AG10803 (cell line): Measurements from ENCODE around the gene CCDC88C.

Source experiments
- DNase-seq: peaks from one replicate; pipeline ENCODE4 v3.0.0; 2010; ENCODE audit warnings: low read depth
- H3K4me3 ChIP-seq: 2 replicates; pipeline ENCODE4 v1.5.1; 2011; ENCODE audit warnings: mild to moderate bottlenecking, low read length, control low read depth
- CTCF ChIP-seq: conservative IDR thresholded peaks from 2 replicates; pipeline ENCODE4 v1.5.1; 2011; ENCODE audit warnings: mild to moderate bottlenecking, low read length, control low read depth, inconsistent platforms

Gene CCDC88C

GRCh38 chr14:91424813-91425530 is 7.4 kb upstream of the CCDC88C start:
- TF ChIP-seq CTCF, result no peak
- no peak for DNase-seq
- no peak overlapping the region for H3K4me3 ChIP-seq

DNA sequence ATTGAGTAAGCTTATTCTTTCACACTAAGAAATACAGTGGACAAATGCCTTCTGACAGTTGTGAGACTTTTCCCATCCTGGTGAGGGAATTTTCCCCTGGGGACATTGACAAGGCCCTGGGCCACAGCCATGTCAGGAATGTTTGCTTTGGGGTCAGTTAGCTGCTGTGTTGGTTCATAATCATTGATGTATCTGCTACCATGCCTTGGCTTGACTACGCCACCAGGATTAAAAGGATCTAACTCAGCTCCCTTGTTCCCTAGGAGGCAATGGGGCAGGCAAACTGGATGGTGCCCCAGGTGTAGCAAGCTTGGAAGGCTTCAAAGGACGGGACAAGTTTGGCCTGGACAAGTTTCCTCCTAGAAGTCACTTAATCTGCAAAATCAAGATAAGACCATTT is 3.1 kb upstream of the CCDC88C start:
- no peak overlapping the region for H3K4me3 ChIP-seq
- no peak for TF ChIP-seq CTCF
- no peak for DNase-seq

DNA sequence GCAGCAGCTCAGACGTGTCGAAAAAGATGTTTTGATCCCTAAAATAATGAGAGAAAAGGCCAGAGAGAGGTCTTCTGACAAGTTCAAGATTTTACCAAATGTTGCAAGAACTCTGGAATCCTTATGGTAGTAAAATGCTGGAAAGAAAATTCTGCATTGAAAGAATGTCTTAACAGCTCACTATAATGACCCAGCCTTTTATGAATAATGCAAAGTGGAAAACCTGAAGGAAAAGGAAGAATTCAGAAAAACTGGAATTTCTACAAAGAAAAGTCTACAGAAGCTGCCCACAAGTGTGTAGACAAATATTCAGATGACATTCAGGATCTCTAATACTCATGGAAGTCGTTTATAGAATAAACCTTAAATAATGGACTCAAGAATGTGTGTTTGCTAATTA is 1.8 kb upstream of the CCDC88C start:
- H3K4me3 ChIP-seq, result no peak overlapping the region
- no peak for DNase-seq
- TF ChIP-seq CTCF, result no peak

DNA sequence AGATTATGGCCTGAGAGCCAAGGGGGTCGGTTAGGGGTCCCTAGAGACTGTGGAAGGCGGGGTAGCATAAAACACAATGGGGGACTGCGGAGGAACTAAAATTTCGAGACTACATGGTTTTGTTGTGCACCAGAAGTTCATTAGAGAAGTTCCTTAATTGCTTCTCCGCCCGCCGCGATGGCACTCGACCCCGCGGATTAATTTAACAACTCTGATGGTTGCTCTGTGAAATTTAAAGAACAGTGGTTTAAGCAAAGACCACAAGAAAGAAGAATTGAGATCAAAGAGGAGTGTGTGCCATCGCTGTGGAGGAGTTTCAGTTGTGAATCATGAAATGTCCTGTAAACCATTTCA is 1.4 kb upstream of the CCDC88C start:
- no peak overlapping the region; the same call in 1 of the 2 replicates for H3K4me3 ChIP-seq
- no peak for DNase-seq
- TF ChIP-seq CTCF, result no peak

DNA sequence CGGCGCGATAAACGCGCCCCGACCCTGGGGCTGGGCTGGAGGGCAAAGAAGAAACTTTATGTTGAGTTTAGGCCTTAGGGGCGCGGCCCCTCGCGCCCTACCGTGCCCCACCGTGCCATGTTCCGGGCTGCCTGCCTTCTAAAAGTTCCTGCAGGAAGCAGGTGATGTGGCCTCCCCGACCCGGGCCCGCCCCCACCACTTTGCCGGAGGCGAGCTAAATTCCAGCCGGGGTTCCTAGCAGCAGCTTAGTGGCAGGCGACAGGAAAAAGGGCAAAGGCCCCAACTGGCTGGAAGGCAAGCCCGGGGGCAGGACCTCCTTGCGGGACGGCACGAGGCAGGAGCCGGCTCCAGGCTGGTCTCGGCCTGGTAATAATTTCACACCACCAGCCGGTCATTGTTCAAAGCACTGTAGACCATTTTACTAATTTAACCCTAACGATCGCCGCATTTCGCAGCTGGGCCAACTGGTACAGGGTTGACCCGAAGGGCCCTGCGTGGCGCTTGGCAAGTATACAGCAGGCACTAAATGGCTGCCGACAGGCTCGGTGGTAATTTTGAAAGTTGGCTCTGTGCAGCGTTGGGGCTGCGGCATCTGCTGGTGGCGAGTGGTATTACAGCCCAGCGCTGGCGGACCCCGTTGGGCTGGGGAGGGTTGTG is 895 bp upstream of the CCDC88C start:
- DNase-seq, result peak; percentile 23
- TF ChIP-seq CTCF, result peak; percentile 91
- H3K4me3 ChIP-seq, result peak overlapping the region; percentile 44

- H3K4me3 ChIP-seq, result no peak overlapping the region
- no peak for TF ChIP-seq CTCF
- no peak for DNase-seq
Observed at GRCh38 chr14:91417983-91418386, 365 bp upstream of the CCDC88C start.

GRCh38 chr14:91416744-91417119 is 888 bp downstream of the CCDC88C start:
- TF ChIP-seq CTCF, result no peak
- no peak for DNase-seq
- no peak overlapping the region for H3K4me3 ChIP-seq
